ENCODE data around the gene SMS. TPM values are rescaled to one million over a fixed set of nuclear protein-coding genes. Genes with fewer than 3 reads are reported as not detected.

The SMS gene
- total and polyA plus RNA-seq, 2 of the 4 experiments (the other 2 are of a cell fraction), result 176 to 230 TPM

GRCh38 chrX:22040184-22040583 is 99.7 kb downstream of the SMS start:
- Histone ChIP-seq H2BK120ac (ENCODE audit: low read depth, low read length) (no peak overlapping the region), H3K79me1 (ENCODE audit: low read depth in 1 of 2, low read length in 2 of 2) (no peaks in the 10 kb centered on the region), H2BK15ac (ENCODE audit: low read depth, low read length) (no peak overlapping the region), H3K4me3 (ENCODE audit: insufficient read depth, low read depth, low read length) (no peak overlapping the region), H4K20me1 (ENCODE audit: insufficient read depth, low read length) (no peaks in the 10 kb centered on the region), H3K23ac (ENCODE audit: low read depth, low read length) (no peak overlapping the region), H3K56ac (ENCODE audit: extremely low read depth, insufficient read depth, low read length) (no peak overlapping the region), H3K9me3 (ENCODE audit: control insufficient read depth, insufficient read depth, low read length) (no peaks in the 10 kb centered on the region), H3K18ac (ENCODE audit: low read depth, low read length) (no peak overlapping the region), H2BK5ac (ENCODE audit: low read depth, low read length, poor library complexity, severe bottlenecking) (no peak overlapping the region), H2AK5ac (ENCODE audit: low read depth, low read length) (no peak overlapping the region), H3K27ac (ENCODE audit: insufficient read depth, low read length) (no peak overlapping the region), H3K4me1 (ENCODE audit: control insufficient read depth, insufficient read depth, low read length) (no peaks in the 10 kb centered on the region), H3K14ac (replicated peaks; ENCODE audit: low read depth, low read length) (no peak overlapping the region), H4K8ac (ENCODE audit: low read depth in 2 of 2, low read length in 2 of 2) (no peak overlapping the region), H3K9ac (ENCODE audit: low read depth, low read length) (no peak overlapping the region), H4K91ac (ENCODE audit: insufficient read depth, low read depth, low read length) (no peak overlapping the region), H3K9me1 (ENCODE audit: insufficient read depth, low read length) (no peaks in the 10 kb centered on the region), H2AK9ac (replicated peaks; ENCODE audit: low read depth, low read length, poor library complexity) (no peak overlapping the region), H3K4me2 (ENCODE audit: low read depth, low read length) (no peak overlapping the region), H3K27me3 (ENCODE audit: control insufficient read depth, insufficient read depth, low read length) (no peaks in the 10 kb centered on the region), H2AFZ (replicated peaks; ENCODE audit: low read length, poor library complexity) (no peak overlapping the region), H2BK20ac (ENCODE audit: low read depth, low read length) (no peak overlapping the region), H3K36me3 (ENCODE audit: control insufficient read depth, insufficient read depth, low read length) (no peaks in the 10 kb centered on the region), H4K5ac (ENCODE audit: low read depth, low read length) (no peak overlapping the region), H3K4ac (ENCODE audit: low read depth, low read length) (no peak overlapping the region)
- dilution Hi-C loops (cut with HindIII; ENCODE audit: low sequenced_read_pairs, unreplicated experiment) (no loop called here), intact Hi-C loops (cut with micrococcal nuclease) (no loop called here), in situ Hi-C loops (cut with MboI; ENCODE audit: low sequenced_read_pairs) (no loop called here)
- TF ChIP-seq CEBPB (IDR thresholded peaks at IDR 0.05; ENCODE audit: low read depth, low read length) (no peak), ELK1 (IDR thresholded peaks at IDR 0.05; ENCODE audit: borderline replicate concordance, low read depth, low read length) (no peak), CTCF (conservative IDR thresholded peaks at IDR 0.05; ENCODE audit: low read depth, low read length) (no peak), USF2 (IDR thresholded peaks at IDR 0.05; ENCODE audit: low read depth, low read length) (no peak), CHD1 (IDR thresholded peaks at IDR 0.05; ENCODE audit: low read depth, low read length) (no peak), RCOR1 (IDR thresholded peaks at IDR 0.05; ENCODE audit: insufficient replicate concordance, low read length) (no peak), MAFK (IDR thresholded peaks at IDR 0.05; ENCODE audit: low read depth, low read length) (no peak), MXI1 (IDR thresholded peaks at IDR 0.05; ENCODE audit: borderline replicate concordance, low read depth, low read length) (no peak), RFX5 (IDR thresholded peaks at IDR 0.05; ENCODE audit: low read depth, low read length) (no peak)
- DNase-seq (no peak), ATAC-seq (ENCODE audit: low read depth) (no peak)
- WGBS, 2 experiments (ENCODE audit: extremely low coverage in 2 of 2, insufficient read length in 1 of 2), result 62% methylated on average over 2 of the region's 2 CpGs; no CpG with 5 or more reads in 1 of the 2 experiments
- POLR2A ChIA-PET (ENCODE audit: unreplicated experiment), result no interaction called here
- BruUV-seq (replicated peaks), result no TSS peak
- CTCF ChIA-PET, result no interaction called here
